GM21576 (cell line): ENCODE data around the gene CST3.
"Not testable (repeated sequence)": the region's sequence is repeated elsewhere in the genome, so short reads cannot be mapped to it uniquely, and the experiment has no call there.

Source experiments
- ATAC-seq: cut with Tn5 transposase; IDR thresholded peaks from one replicate; pipeline ENCODE4 v1.9.1; 2021; ENCODE audit warnings: mild to moderate bottlenecking, moderate library complexity; ENCODE audit not compliant: unreplicated experiment

Gene CST3

GRCh38 chr20:23662276-23662870, 24.6 kb upstream of the CST3 start:
- no peak for ATAC-seq

- ATAC-seq = no peak
Measured at GRCh38 chr20:23661002-23661429, 23.3 kb upstream of the CST3 start.

GRCh38 chr20:23659989-23660837, 22.5 kb upstream of the CST3 start:
- no peak for ATAC-seq

GRCh38 chr20:23659610-23659988, 21.8 kb upstream of the CST3 start:
- ATAC-seq = not testable (repeated sequence)

GRCh38 chr20:23658989-23659609, 21.3 kb upstream of the CST3 start:
- ATAC-seq = no peak

- ATAC-seq = no peak
Measured at GRCh38 chr20:23658336-23658735, 20.6 kb upstream of the CST3 start.

GRCh38 chr20:23657202-23657601, 19.4 kb upstream of the CST3 start:
- ATAC-seq = no peak

GRCh38 chr20:23656372-23656771, 18.6 kb upstream of the CST3 start:
- ATAC-seq = no peak

GRCh38 chr20:23655491-23656211, 17.9 kb upstream of the CST3 start:
- no peak for ATAC-seq

GRCh38 chr20:23654717-23655116, 17.0 kb upstream of the CST3 start:
- ATAC-seq = no peak

- ATAC-seq = no peak
Measured at GRCh38 chr20:23654000-23654399, 16.2 kb upstream of the CST3 start.

- ATAC-seq = no peak
Measured at GRCh38 chr20:23653400-23653938, 15.7 kb upstream of the CST3 start.

- no peak for ATAC-seq
Measured at GRCh38 chr20:23652926-23653325, 15.2 kb upstream of the CST3 start.

GRCh38 chr20:23652371-23652770, 14.6 kb upstream of the CST3 start:
- no peak for ATAC-seq

- no peak for ATAC-seq
Measured at GRCh38 chr20:23651117-23651516, 13.4 kb upstream of the CST3 start.

GRCh38 chr20:23649830-23650417, 12.2 kb upstream of the CST3 start:
- ATAC-seq = no peak

- ATAC-seq = no peak
Measured at GRCh38 chr20:23649242-23649641, 11.5 kb upstream of the CST3 start.

- ATAC-seq = no peak
Measured at GRCh38 chr20:23647346-23647745, 9.6 kb upstream of the CST3 start.

- ATAC-seq = no peak
Measured at GRCh38 chr20:23646106-23646873, 8.5 kb upstream of the CST3 start.

GRCh38 chr20:23645575-23645974, 7.8 kb upstream of the CST3 start:
- no peak for ATAC-seq
